NCI-H526 (cell line): Measurements from ENCODE around the gene CYP2A6.
A peak's percentile ranks its signal among the peaks of the same experiment; 100 is the strongest.
"Not testable (repeated sequence)": the region's sequence is repeated elsewhere in the genome, so short reads cannot be mapped to it uniquely, and the experiment has no call there.

Experiments
- DNase-seq, 2 experiments: peaks; one replicate each; lab custom pipeline; 2025; lab: John Stamatoyannopoulos, UW

The CYP2A6 gene

DNA sequence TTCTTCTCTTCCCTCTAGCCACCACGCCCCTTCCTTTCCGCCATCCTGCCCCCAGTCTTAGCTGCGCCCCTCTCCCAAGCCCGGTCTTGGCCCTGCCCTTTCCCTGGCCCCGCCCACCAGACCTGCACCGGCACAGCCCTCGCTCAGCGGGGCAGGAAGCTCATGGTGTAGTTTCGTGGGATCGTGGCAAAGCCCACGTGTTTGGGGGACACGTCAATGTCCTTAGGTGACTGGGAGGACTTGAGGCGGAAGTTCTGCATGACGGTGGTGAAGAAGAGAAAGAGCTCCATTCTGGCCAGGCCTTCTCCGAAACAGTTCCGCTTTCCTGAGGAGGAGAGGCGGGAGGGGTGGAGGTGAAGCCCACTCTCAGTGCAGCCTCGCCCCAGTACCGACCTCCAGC lies 6.6 kb downstream of the CYP2A6 start:
- DNase-seq: not testable (repeated sequence)

GRCh38 chr19:40842997-40843652 lies 7.1 kb downstream of the CYP2A6 start:
- not testable (repeated sequence) for DNase-seq

DNA sequence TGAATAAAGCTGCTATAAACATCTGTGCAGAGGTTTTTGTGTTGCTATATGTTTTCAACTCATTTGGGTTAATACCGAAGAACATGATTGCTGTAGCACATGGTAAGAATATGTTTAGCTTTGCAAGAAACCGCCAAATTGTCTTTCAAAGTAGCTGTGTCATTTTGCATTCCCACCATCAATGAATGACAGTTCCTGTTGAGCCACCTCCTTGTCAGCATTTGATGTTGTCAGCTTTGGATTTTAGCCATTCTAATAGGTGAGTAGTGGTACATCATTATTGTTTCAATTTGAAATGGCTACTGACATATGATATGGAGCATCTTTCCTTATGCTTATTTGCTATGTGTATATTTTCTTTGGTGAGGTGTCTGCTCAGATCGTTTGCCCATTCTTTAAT lies 8.2 kb downstream of the CYP2A6 start:
- DNase-seq: not testable (repeated sequence)

DNA sequence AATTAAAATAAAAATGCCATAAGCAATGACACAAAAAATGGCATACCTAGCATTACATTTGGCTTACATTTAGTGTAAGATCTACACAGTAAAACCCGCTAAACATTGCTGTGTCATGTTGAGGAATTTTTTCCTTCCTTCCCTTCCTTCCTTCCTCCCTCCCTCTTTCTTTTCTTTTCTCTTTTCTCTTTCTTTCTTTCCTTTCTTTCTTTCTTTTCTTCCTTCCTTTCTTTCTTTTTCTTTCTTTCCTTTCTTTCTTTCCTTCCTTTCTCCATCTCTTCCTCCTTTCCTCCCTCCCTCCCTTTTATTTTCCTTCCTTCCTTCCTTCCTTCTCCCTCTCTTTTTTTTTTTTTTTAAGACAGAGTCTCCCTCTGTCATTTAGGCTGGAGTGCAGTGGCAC lies 11.8 kb downstream of the CYP2A6 start:
- not testable (repeated sequence) for DNase-seq

- no peak for DNase-seq
These were observed 13.4 kb downstream of the CYP2A6 start for GRCh38 chr19:40836754-40837429.

GRCh38 chr19:40833728-40834533 lies 16.3 kb downstream of the CYP2A6 start:
- not testable (repeated sequence) for DNase-seq

- not testable (repeated sequence) for DNase-seq
These were observed 17.8 kb downstream of the CYP2A6 start for GRCh38 chr19:40832431-40832790.

DNA sequence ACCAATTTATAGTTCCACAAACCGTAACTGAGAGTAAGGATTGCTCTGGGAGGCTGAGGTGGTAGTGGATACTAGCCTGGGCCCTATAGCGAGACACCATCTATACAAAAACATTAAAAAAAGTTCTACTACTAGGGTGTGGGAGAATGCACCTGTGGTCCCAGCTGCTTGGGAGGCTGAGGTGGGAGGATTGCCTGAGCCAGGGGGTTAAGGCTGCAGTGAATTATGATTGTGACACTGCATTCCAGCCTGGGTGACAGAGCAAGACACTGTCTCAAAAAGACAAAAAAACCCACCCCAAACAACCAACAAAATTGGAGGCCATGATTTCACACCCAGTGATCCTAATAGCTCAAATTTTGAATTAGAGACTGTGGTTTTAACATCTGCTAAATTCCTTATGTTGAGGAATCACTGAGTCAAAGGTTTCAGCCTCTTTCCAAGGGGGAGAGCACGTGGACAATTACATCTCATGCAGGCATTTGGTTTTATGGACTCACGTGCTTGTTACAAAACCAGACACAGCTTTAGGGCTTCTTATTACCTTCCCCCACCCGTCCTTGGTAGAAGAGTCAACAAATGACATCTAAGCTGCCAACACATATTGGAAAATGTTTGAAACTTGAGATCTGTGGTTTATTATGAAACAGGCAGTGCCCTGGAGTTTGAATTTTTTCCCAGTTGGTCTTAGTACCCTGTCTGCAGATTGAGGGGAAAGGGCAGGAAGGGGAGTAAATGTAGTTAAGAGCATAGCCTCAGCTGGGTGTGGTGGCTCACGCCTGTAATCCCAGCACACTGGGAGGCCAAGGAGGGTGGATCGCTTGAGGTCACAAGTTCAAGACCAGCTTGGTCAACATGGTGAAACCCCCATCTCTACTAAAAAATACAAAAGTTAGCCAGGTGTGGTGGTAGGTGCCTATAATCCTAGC lies 18.5 kb downstream of the CYP2A6 start:
- no peak for DNase-seq

DNA sequence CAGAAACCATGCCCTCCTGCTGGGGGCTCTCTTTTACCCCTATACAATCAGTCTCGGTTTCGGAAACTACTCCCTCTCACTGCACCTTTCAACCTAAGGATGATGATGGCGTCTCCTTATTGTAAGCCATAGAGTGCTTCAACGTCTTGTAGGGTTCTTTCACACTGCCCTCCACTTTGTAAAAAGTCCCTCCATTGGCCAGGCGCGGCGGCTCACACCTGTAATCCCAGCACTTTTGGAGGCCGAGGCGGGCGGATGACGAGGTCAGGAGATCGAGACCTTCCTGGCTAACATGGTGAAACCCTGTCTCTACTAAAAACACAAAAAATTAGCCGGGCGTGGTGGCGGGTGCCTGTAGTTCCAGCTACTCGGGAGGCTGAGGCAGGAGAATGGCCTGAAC lies 19.5 kb downstream of the CYP2A6 start:
- not testable (repeated sequence) for DNase-seq

GRCh38 chr19:40829205-40829604 lies 21.0 kb downstream of the CYP2A6 start:
- no peak for DNase-seq

DNA sequence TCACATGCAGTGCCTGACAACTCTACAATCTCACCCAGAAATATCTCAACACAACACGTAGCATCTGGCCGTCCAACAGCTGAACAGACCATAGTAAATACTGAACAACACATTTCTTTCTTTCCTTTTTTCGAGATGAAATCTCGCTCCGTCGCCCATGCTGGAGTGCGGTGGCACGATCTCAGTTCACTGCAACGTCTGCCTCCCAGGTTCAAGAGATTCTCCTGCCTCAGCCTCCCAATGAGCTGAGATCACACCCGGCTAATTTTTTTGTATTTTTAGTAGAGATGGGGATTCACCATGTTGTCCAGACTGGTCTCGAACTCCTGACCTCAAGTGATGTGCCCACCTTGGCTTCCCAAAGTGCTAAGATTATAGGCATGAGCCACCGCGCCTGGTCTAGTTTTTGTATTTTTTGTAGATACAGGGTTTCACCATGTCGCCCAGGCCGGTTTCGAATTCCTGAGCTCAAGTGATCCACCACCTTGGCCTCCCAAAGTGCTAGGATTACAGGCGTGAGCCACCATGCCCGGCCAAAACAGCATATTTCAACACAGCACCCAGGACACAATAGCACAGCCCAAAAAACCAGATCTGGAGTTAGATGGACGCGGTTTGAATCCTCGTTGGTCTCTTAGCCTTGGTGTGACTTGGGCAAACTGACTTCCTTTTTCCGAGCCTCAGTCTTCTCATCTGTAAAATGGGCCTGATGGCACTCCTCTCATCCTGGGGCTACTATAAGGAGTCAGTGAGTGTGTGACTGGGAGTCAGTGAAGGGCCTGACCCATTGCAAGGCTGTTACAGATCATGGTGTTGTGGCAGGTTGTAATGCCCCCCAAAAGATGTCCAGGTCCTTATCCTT lies 22.6 kb downstream of the CYP2A6 start:
- DNase-seq: no peak

DNA sequence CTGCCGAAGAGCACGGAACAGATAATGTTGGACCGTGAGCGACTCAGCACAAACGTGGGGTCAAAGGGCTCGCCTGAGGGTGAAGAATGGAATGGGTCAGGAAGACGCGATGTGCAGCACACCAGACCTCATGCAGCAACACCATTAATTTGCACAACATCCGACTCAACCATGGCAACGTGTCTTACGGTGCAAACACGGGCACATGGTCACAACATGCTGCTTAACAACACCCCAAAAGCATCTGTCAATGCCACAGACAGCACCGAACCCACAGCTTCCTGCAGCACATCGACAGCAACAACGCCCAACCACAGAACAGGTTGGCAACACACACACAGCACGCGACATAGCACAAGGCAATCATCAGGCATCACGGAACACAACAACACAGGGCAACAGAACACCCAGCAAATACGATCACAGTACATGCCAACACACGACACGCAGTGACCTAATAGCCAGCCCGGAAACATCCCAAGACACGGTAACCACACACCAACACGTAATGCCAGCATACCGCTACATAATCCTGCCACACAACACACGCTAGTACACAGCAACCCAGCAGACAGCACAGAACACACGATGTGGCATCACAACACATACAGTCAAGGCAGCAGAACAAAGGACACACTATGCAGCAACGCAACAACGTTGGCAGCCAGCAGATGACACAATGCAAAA lies 23.4 kb downstream of the CYP2A6 start:
- DNase-seq: not testable (repeated sequence)

- not testable (repeated sequence) for DNase-seq
These were observed 23.9 kb downstream of the CYP2A6 start for GRCh38 chr19:40826312-40826698.

GRCh38 chr19:40825460-40826095 lies 24.7 kb downstream of the CYP2A6 start:
- DNase-seq: not testable (repeated sequence)

DNA sequence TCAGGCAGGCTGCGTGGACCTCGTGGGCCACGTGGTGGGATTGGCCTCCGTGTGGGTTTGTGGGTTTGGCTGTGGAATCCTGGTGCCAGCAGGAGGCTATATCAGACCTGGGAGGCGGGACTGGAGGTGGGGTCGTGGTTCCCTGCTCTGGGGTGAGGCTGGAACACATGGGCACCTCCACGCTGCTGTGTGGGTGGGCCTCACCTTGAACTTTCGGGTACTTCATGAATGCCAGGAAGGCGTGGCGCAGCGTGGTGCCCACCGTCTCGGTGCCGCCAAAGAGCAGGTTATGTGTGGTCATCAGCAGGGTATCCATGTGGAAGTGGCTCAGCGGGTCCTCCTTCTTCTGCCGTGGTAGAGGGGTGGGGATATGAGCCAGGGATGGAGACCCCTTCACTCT lies 25.3 kb downstream of the CYP2A6 start:
- not testable (repeated sequence) for DNase-seq

- not testable (repeated sequence) for DNase-seq
These were observed 27.3 kb downstream of the CYP2A6 start for GRCh38 chr19:40822704-40823553.

- DNase-seq: no peak
These were observed 28.1 kb downstream of the CYP2A6 start for GRCh38 chr19:40822161-40822560.

- DNase-seq: peak in 1 of 2 experiments; percentile 35
These were observed 30.6 kb downstream of the CYP2A6 start for GRCh38 chr19:40819479-40820234.
